ENCODE data around the gene TOMM20.
"Not testable (repeated sequence)": the region's sequence is repeated elsewhere in the genome, so short reads cannot be mapped to it uniquely, and the experiment has no call there.

Gene TOMM20

GRCh38 chr1:235100194-235100772 lies 28.4 kb downstream of the TOMM20 start:
- DNase-seq = no peak

GRCh38 chr1:235098991-235099390 lies 29.6 kb downstream of the TOMM20 start:
- DNase-seq = no peak

GRCh38 chr1:235098547-235098946 lies 30.1 kb downstream of the TOMM20 start:
- no peak for DNase-seq

- DNase-seq = not testable (repeated sequence)
These were observed 31.1 kb downstream of the TOMM20 start for GRCh38 chr1:235097501-235097900.

GRCh38 chr1:235095938-235096562 lies 32.6 kb downstream of the TOMM20 start:
- DNase-seq = no peak

- DNase-seq = peak; percentile 65
These were observed 34.7 kb downstream of the TOMM20 start for GRCh38 chr1:235093696-235094592.

GRCh38 chr1:235093013-235093695 lies 35.5 kb downstream of the TOMM20 start:
- DNase-seq = peak; percentile 13

- not testable (repeated sequence) for DNase-seq
These were observed 36.2 kb downstream of the TOMM20 start for GRCh38 chr1:235092415-235092814.

GRCh38 chr1:235092045-235092406 lies 36.6 kb downstream of the TOMM20 start:
- DNase-seq = not testable (repeated sequence)

- not testable (repeated sequence) for DNase-seq
These were observed 37.2 kb downstream of the TOMM20 start for GRCh38 chr1:235091319-235092044.

- DNase-seq = no peak
These were observed 38.1 kb downstream of the TOMM20 start for GRCh38 chr1:235090406-235091069.

- DNase-seq = no peak
These were observed 39.7 kb downstream of the TOMM20 start for GRCh38 chr1:235088907-235089306.

GRCh38 chr1:235088430-235088829 lies 40.2 kb downstream of the TOMM20 start:
- DNase-seq = no peak

GRCh38 chr1:235087906-235088305 lies 40.7 kb downstream of the TOMM20 start:
- no peak for DNase-seq

GRCh38 chr1:235085411-235086117 lies 43.1 kb downstream of the TOMM20 start:
- DNase-seq = not testable (repeated sequence)

- DNase-seq = not testable (repeated sequence)
These were observed 47.8 kb downstream of the TOMM20 start for GRCh38 chr1:235080788-235081187.

- DNase-seq = not testable (repeated sequence)
These were observed 48.4 kb downstream of the TOMM20 start for GRCh38 chr1:235080297-235080657.

GRCh38 chr1:235079443-235080296 lies 49.0 kb downstream of the TOMM20 start:
- no peak for DNase-seq

GRCh38 chr1:235078480-235079381 lies 49.9 kb downstream of the TOMM20 start:
- no peak for DNase-seq
